ENCODE results near the gene KLHL29. TPM values are rescaled to one million over a fixed set of nuclear protein-coding genes. Genes with fewer than 3 reads are reported as not detected.

The KLHL29 gene
- total and polyA plus RNA-seq, 2 experiments from 2014 or later, result 1.5 to 6.5 TPM

GRCh38 chr2:23537991-23538390, 153.0 kb downstream of the KLHL29 start:
- no peaks in the 10 kb centered on the region; the same call in 2 of the 3 replicates for H3K9me3 Mint-ChIP-seq
- H3F3A ChIP-seq (replicated peaks; ENCODE audit: low read depth), result no peaks in the 10 kb centered on the region
- no peaks in the 10 kb centered on the region; the same call in 1 of the 2 replicates for H4K20me1 ChIP-seq (replicated peaks; ENCODE audit: insufficient read depth)
- no peaks in the 10 kb centered on the region for H3K27me3 ChIP-seq (ENCODE audit: insufficient read depth)
- no peaks in the 10 kb centered on the region for H3K36me3 ChIP-seq (ENCODE audit: insufficient read depth)
- H3K4me1 ChIP-seq (ENCODE audit: insufficient read depth), result peaks cover 16% of the 10 kb centered on the region
- H3K27ac ChIP-seq (ENCODE audit: low read depth), result no peak overlapping the region
- DNase-seq (ENCODE audit: low spot score) (no peak), ATAC-seq (no peak)
- H3K36me3 Mint-ChIP-seq (ENCODE audit: low read depth), result no peaks in the 10 kb centered on the region
- H3K4me3 Mint-ChIP-seq, result no peak overlapping the region
- peaks cover 5% of the 10 kb centered on the region for H3K27me3 Mint-ChIP-seq (ENCODE audit: insufficient read depth, low read depth, poor library complexity)
- no peak for TF ChIP-seq NANOG (IDR thresholded peaks at IDR 0.05; ENCODE audit: borderline replicate concordance)
- no peak for TF ChIP-seq ZNF462 (CRISPR knock-in tag; IDR thresholded peaks at IDR 0.05)
- TF ChIP-seq ZNF114 (CRISPR knock-in tag; IDR thresholded peaks at IDR 0.05), result no peak
- no peak for TF ChIP-seq CREB1 (CRISPR knock-in tag; IDR thresholded peaks at IDR 0.05; ENCODE audit: low read depth)
- TF ChIP-seq EZH2 (IDR thresholded peaks at IDR 0.05; ENCODE audit: low read depth, unreplicated experiment), result no peak
- no peak for TF ChIP-seq REST (IDR thresholded peaks at IDR 0.05; ENCODE audit: unreplicated experiment)
- TF ChIP-seq EZH2phosphoT487 (IDR thresholded peaks at IDR 0.05; ENCODE audit: unreplicated experiment), result no peak
- TF ChIP-seq ZNF331 (CRISPR knock-in tag; IDR thresholded peaks at IDR 0.05; ENCODE audit: low read depth), result no peak
- no peak for TF ChIP-seq STAT1 (IDR thresholded peaks at IDR 0.05; ENCODE audit: unreplicated experiment)
- TF ChIP-seq, protein P1, sequence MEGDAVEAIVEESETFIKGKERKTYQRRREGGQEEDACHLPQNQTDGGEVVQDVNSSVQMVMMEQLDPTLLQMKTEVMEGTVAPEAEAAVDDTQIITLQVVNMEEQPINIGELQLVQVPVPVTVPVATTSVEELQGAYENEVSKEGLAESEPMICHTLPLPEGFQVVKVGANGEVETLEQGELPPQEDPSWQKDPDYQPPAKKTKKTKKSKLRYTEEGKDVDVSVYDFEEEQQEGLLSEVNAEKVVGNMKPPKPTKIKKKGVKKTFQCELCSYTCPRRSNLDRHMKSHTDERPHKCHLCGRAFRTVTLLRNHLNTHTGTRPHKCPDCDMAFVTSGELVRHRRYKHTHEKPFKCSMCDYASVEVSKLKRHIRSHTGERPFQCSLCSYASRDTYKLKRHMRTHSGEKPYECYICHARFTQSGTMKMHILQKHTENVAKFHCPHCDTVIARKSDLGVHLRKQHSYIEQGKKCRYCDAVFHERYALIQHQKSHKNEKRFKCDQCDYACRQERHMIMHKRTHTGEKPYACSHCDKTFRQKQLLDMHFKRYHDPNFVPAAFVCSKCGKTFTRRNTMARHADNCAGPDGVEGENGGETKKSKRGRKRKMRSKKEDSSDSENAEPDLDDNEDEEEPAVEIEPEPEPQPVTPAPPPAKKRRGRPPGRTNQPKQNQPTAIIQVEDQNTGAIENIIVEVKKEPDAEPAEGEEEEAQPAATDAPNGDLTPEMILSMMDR (conservative IDR thresholded peaks at IDR 0.05; ENCODE audit: low read depth in 2 of 2), result no peak
- TF ChIP-seq JUNB (IDR thresholded peaks at IDR 0.05; ENCODE audit: unreplicated experiment), result no peak
- no peak for TF ChIP-seq ETS1 (IDR thresholded peaks at IDR 0.05)
- no peak for TF ChIP-seq POLR2AphosphoS5 (IDR thresholded peaks at IDR 0.05; ENCODE audit: low read depth)
- no peak overlapping the region for H3K4me3 ChIP-seq
- no peak overlapping the region for H2AFZ ChIP-seq
- H3K9me2 ChIP-seq (ENCODE audit: insufficient read depth), result peaks cover 8% of the 10 kb centered on the region; the same call in 1 of the 2 replicates
- H3K79me2 ChIP-seq (replicated peaks; ENCODE audit: insufficient read depth), result no peaks in the 10 kb centered on the region
- no peak overlapping the region for H3K27ac Mint-ChIP-seq
- H3K4me2 ChIP-seq, result no peak overlapping the region
- H3K4me1 Mint-ChIP-seq, result peaks cover 19% of the 10 kb centered on the region
